ENCODE data around the gene PEX16.

Gene PEX16

DNA sequence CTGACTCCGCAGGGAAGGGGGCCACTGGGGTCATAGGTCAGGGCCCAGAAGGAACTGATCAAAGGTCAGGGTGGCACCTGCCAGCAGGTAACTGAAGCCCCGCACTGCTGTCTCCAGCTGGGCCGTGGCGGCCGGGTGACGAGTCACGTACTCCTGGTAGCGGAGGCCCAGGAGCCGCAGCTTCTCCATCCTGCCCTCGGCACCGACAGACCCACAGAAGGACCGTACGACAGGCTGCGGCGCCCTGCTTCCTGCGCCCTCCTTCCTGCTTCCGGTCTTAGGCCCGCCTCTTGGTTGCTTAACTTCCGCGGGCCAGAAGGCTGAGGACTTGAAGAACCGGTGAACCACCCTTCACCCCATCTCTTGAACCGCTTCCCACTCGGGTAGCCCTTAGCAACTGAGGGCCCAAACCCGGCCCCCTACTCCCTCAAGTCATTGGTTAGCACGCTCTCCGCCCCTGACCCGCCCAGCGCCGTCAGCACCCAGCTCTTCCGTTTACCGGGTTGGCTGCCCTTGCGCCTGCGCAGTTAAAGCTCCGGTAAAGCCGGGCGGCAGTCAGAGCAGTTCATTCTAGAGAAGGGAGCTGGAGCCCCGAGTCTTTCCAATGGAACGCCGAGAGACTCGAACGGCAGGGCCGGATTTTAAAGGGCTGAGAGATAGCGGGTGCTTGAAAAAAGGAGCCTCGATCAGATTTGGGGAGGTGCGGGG is at the start of gene PEX16:
Gene PEX16, minus strand, starts transcription at position 255 of the 708 bp plus-strand sequence. Its CDS starts 66 bp downstream, at position 189.
- DNase-seq: peak; percentile 91

DNA sequence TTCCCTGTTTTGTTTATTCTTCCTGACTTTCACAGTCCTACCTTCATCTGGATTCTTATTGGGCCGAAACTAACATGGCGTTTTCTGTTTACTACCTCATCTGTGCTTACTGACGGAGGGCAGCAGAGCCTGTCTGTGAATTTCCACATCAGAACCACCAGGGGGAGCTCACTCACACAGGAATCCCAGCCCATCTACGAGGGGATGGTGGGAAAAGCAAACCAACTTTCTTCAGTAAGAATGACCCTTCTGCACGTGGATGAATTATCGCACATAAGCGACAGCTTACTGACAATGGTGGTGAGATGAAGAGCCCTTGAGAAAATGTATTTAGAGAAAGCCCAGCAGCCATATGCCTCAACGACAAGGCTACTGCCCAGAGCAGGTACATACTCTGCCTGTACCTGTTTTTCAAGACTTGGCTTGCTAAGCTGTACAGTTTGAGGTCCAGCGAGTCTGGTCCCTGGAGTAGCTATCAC is 47.3 kb upstream of the PEX16 start:
- peak; percentile 68 for DNase-seq

- DNase-seq: no peak
These were observed 44.1 kb upstream of the PEX16 start for GRCh38 chr11:45961751-45962240.

DNA sequence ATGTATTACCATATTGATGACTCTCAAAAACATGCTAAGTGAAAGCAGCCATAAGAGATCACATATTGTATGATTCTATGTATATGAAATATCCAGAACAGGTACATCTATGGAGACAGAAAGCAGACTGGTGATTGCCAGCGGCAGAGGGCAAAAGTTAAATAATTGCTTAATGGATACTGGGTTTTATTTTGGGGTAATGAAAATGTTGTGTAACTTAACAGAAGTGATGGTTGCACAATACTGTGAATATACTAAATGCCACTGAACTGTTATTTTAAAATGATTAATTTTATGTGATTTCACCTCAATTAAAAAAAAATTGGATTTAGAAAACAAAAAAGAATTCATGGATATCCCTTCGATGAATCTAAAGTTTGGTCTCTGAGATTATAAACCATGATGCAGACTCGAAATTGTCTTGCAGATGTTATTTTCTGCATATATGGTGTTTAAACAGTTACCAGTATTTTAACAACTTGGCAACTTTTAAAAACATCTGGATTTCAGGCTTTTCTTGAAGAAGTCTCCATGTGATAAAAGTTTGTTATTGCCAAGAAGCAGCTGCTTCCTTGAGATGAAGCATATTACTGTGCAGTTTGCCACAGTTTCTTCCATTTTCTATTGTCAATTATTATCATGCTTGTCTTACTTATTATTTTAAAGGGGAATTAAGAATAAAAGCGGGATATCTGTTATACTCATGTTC is 42.9 kb upstream of the PEX16 start:
- no peak for DNase-seq

- no peak for DNase-seq
These were observed 42.2 kb upstream of the PEX16 start for GRCh38 chr11:45959851-45960250.

GRCh38 chr11:45949992-45950407 is 32.3 kb upstream of the PEX16 start:
- DNase-seq: no peak

DNA sequence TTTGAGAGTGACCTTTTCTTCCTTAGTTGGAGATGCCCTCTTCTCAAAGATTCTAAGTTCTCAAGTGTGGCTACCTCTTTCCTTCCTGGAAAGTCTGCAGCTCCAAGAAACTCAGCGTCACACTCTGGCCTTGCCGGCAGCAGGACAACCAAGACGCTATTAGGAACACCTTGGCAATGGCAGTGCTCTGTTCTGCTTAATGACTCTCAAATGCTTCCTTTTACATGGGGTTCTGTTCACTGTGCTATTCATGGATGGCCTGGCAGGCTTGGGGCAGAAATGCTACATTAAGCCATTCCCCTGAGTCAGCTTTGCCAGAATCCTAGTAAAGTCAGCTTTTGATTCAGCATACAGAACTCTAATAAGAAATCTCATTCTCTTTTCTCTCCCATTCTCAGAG is 30.7 kb upstream of the PEX16 start:
- DNase-seq: no peak

GRCh38 chr11:45947885-45948284 is 30.2 kb upstream of the PEX16 start:
- no peak for DNase-seq

GRCh38 chr11:45945397-45945999 is 27.8 kb upstream of the PEX16 start:
- no peak for DNase-seq

DNA sequence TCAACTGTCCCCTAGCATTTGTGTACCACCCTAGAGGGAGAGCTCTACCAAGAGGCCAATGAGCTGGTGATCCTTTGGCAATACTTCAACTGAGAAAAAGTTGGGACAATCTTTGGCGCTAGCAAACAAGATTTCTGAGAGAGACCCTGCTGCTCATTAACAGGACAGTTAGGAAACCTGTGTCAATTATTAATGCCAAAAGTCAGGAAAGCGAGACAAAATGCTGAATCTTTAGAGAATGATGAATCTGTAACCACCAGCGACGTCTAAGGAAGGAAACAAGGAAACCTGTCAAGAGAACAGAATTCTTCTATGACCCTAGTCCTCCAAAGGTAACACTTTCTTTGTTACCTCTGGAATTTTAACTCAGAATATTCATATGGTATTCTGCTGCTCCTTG is 24.7 kb upstream of the PEX16 start:
- no peak for DNase-seq

DNA sequence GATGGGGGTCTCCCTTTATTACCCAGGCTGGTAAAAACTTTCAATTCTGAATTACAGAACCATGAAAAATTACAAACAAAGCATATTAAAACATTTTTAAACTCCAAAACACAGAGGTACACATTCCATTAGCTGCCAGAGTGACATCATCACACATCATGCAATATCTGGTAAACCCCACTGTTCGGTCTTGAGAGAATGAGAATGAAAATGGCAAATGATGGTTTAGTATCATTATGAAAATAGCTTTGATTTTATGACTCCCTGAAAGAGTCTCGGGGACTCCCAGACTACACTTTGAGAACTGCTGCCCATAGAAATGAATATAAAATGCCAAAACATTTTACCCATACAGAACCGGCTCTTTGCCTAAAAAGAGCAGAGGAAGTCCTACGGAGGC is 23.6 kb upstream of the PEX16 start:
- no peak for DNase-seq

DNA sequence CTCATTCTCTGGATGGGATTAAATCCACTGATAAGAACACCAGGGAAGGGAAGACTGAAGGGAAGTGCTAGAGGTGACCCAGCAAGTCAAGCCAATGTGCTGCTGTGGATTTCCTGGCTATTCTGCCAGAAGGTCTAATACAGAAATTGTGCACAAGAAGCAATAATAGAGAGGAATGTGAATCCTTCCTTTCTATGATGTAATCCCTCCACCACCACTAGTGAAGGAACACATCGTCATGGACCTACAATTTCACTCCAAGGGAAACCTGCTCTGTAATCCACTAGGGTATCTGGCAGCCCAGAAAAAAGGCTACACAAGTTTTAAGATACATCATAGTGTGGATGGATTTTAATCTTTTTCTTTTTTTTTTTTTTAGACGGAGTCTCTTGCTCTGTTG is 22.2 kb upstream of the PEX16 start:
- no peak for DNase-seq

DNA sequence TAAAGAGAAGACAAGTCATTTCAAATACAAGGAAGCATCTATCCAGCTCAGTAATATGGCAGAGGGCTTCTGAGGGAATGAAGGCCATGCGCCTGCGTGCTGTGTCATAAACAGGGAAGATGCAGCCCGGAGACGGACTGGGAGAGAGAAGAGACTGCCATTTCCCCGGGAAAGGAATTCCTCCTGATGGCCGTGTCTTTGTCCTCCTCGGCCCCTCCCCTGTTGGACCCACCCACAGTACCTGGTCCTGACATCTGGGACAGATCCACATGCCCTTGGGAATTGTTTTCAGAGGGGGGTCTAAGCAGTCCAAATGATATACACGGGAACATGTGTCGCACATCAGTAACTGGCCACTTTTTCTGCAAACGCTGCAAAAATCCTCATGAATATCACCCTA is 20.2 kb upstream of the PEX16 start:
- DNase-seq: no peak

DNA sequence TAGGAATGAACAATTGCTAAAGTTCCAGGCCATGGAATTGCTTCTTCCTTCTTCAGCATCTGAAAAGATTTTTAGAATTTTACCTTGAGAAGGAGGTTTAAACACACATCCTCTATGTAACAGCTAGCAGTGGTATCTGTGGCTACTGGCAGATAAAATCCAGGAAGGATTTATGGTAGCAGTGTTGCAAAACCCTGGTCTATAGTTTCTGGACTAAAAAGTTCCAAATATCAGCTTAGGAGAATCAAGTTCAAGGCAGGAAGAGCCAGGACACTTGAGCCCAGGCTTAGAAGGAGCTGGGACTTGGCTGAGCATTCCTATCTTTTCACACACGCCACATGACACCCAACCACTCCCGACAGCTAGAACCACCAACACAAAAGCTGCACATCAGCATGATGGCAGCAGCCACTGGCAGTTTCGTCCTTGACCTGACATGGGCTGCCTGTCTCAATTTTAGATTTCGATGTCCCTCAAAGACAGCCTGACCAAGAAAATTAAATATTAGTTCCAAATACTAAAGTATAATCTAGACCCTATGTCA is 18.9 kb upstream of the PEX16 start:
- DNase-seq: no peak

GRCh38 chr11:45935349-45936064 is 17.8 kb upstream of the PEX16 start:
- DNase-seq: no peak

- no peak for DNase-seq
These were observed 17.1 kb upstream of the PEX16 start for GRCh38 chr11:45934580-45935318.

DNA sequence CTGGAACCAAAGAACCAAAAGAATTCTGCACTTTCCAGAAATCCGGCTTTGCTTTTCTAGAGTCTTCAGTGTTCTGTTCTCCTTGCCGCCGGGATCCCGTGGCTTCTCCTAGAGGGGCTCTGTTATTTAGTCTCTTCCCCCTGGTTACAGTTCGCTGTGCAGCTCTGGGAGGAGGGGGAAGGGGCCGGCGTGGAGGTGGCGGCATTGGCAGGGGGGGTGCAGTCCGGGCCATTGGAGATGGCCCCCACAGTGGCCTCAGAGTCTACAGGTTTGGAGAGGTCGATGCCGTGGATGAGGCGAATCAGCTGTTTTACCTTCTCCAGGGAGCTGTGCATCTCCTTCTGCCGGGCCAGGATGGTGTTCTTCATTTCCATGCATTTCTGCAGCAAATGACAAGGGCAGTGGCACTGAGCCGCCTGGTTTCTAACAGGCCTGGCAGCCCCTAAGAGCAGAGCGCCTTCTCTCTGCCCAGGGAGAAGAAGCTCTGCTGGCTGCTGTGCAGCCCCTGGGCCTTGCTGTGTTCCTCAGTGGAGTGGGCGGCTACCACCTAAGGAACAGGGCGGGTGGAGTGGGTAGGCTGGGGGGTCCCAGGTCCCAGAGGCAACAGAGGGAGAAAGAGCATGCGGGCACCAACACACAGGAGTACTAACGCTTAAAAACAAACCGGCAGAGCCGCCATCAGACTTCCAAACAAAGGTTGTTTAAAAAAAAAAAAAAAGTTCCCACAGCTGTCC is 16.3 kb upstream of the PEX16 start:
- DNase-seq: no peak

GRCh38 chr11:45933131-45933831 is 15.6 kb upstream of the PEX16 start:
- no peak for DNase-seq

GRCh38 chr11:45932217-45932616 is 14.5 kb upstream of the PEX16 start:
- DNase-seq: no peak

DNA sequence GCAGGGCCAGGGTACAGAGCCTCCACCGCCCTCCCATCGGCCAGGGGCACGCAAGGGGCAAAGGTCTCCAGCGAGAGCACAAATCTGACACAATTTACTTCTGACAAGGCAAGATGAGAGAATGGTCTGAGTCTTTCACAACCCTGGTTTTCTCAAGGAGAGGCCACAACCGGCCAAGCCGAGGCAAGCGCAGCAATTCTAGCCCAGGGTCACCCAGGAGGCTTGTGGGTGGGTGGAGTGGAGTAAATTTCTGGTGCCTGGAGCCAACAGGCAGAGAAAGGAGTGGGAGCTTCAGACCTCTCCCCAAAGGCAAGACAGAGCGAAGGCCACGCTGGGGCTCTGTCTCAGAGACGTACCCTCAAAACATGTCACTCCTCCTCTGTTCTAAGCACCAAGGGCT is 14.1 kb upstream of the PEX16 start:
- no peak for DNase-seq
